Left ventricle myocardium inferior (tissue), 1 donor: ENCODE data around the gene MED26. TPM values are rescaled to one million over a fixed set of nuclear protein-coding genes. Genes with fewer than 3 reads are reported as not detected.

Experiments
- DNase-seq: peaks from one replicate; pipeline ENCODE4 v3.0.0-alpha.2; 2020
- H3K27ac ChIP-seq: fragments of 200-600 bp; replicated peaks from 2 replicates; pipeline ENCODE4 v1.8.0; 2021
- H3K27me3 ChIP-seq: fragments of 200-600 bp; 2 replicates; pipeline ENCODE4 v1.8.0; 2021; ENCODE audit warnings: low read depth
- H3K36me3 ChIP-seq: fragments of 200-600 bp; 2 replicates; pipeline ENCODE4 v1.8.0; 2021
- H3K4me1 ChIP-seq: fragments of 200-600 bp; 2 replicates; pipeline ENCODE4 v1.8.0; 2021
- H3K4me3 ChIP-seq: fragments of 200-600 bp; 2 replicates; pipeline ENCODE4 v1.8.0; 2021; ENCODE audit warnings: mild to moderate bottlenecking, moderate library complexity
- H3K9me3 ChIP-seq: fragments of 200-600 bp; replicated peaks from 2 replicates; pipeline ENCODE4 v1.8.0; 2021
- CTCF ChIP-seq: fragments of 200-600 bp; IDR thresholded peaks from 2 replicates; pipeline ENCODE4 v1.8.0; 2021; ENCODE audit warnings: antibody characterized with exemption, mild to moderate bottlenecking, borderline replicate concordance
- intact Hi-C: fragments of 100-400 bp; cut with micrococcal nuclease; formaldehyde crosslinking; loops from one replicate; pipeline ENCODE4 v1.11.0; 2022
- total RNA-seq: library from RNA; stranded (reverse); fragmentation: NEBNext Ultra II Directional; extraction: Animal tissue kit (Norgen Biotek cat#: 25700); gene quantifications from one replicate; pipeline ENCODE4 v1.2.1, GENCODE V29; 2021
- donor health status: DM: no; HTN: yes; CAD: no; lungs with severe emphysema.

MED26 gene
- total RNA-seq, 1 donor from 2014 or later = 4.0 TPM

GRCh38 chr19:16600824-16601223 is 27.2 kb downstream of the MED26 start:
- Histone ChIP-seq H3K36me3 (no peaks in the 10 kb centered on the region), H3K9me3 (no peaks in the 10 kb centered on the region), H3K27me3 (no peaks in the 10 kb centered on the region), H3K27ac (peak overlapping the region; percentile 72), H3K4me1 (peaks cover 93% of the 10 kb centered on the region), H3K4me3 (no peak overlapping the region)
- DNase-seq = no peak
- TF ChIP-seq CTCF = no peak
- intact Hi-C loops = no loop called here

- Histone ChIP-seq H3K36me3 (no peaks in the 10 kb centered on the region), H3K27me3 (no peaks in the 10 kb centered on the region), H3K27ac (no peak overlapping the region), H3K9me3 (no peaks in the 10 kb centered on the region), H3K4me3 (no peak overlapping the region), H3K4me1 (peaks cover 92% of the 10 kb centered on the region)
- DNase-seq = no peak
- intact Hi-C loops = no loop called here
- no peak for TF ChIP-seq CTCF
These were observed 28.2 kb downstream of the MED26 start for GRCh38 chr19:16599655-16600346.

DNA sequence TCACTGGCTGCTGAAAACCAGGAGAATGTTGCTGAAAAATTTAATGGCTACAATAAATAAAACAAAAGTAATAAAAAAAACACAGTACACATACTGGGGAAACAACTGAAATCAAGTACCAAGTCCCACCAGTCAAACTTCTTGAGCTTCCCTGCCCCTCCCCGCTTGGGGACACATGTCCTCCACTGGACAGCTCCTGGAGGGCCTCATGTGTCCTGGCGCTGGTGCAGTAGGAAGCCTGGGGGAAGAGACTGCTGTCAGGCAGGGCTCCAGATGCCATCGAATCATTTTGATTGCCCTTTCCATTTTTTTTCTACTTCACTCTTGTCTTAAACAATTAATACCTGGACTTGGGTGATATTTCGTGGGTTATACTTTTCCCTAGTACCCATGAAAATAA is 29.2 kb downstream of the MED26 start:
- no peak for TF ChIP-seq CTCF
- Histone ChIP-seq H3K27ac (no peak overlapping the region), H3K27me3 (no peaks in the 10 kb centered on the region), H3K9me3 (no peaks in the 10 kb centered on the region), H3K36me3 (no peaks in the 10 kb centered on the region), H3K4me3 (no peak overlapping the region), H3K4me1 (peaks cover 96% of the 10 kb centered on the region)
- DNase-seq = no peak
- intact Hi-C loops = no loop called here

GRCh38 chr19:16596399-16596798 is 31.6 kb downstream of the MED26 start:
- Histone ChIP-seq H3K27me3 (no peaks in the 10 kb centered on the region), H3K4me3 (no peak overlapping the region), H3K4me1 (peaks cover 96% of the 10 kb centered on the region), H3K36me3 (no peaks in the 10 kb centered on the region), H3K27ac (no peak overlapping the region), H3K9me3 (no peaks in the 10 kb centered on the region)
- intact Hi-C loops = no loop called here
- DNase-seq = no peak
- TF ChIP-seq CTCF = no peak

GRCh38 chr19:16595097-16595496 is 32.9 kb downstream of the MED26 start:
- no peaks in the 10 kb centered on the region for H3K36me3 ChIP-seq
- H3K27me3 ChIP-seq = no peaks in the 10 kb centered on the region
- no peak for DNase-seq
- TF ChIP-seq CTCF = no peak
- no peak overlapping the region for H3K4me3 ChIP-seq
- H3K4me1 ChIP-seq = peaks cover 95% of the 10 kb centered on the region
- H3K9me3 ChIP-seq = no peaks in the 10 kb centered on the region
- no peak overlapping the region for H3K27ac ChIP-seq
- intact Hi-C loops = no loop called here
